Fibroblast of lung (primary cell): ENCODE results near the gene NKAIN2.

Experiments
- CTCF ChIP-seq, 2 donors: IDR thresholded peaks in 1 of 2; conservative IDR thresholded peaks in 1 of 2; 1 replicate in 1 of 2; 2 replicates in 1 of 2; pipeline ENCODE4 v1.5.1; 2011 to 2012; ENCODE audit warnings: low read length in 2 of 2, control low read depth in 1 of 2, inconsistent platforms in 1 of 2, low read depth in 1 of 2, mild to moderate bottlenecking in 1 of 2
- EZH2 ChIP-seq: IDR thresholded peaks from 2 replicates; pipeline ENCODE4 v1.5.1; 2012; ENCODE audit warnings: low read length, control low read depth, mild to moderate bottlenecking; ENCODE audit errors: missing control alignments

- TF ChIP-seq CTCF (conservative IDR thresholded peaks at IDR 0.05 in 1 of 2, IDR thresholded peaks at IDR 0.05 in 1 of 2; ENCODE audit: low read depth in 1 of 2, low read length in 2 of 2) (no peak), EZH2 (no peak)
Measured at GRCh38 chr6:123869334-123869733, 65.7 kb downstream of the NKAIN2 start.
